Measurements from ENCODE around the gene ELP1. TPM values are rescaled to one million over a fixed set of nuclear protein-coding genes. Genes with fewer than 3 reads are reported as not detected.
"Not testable (repeated sequence)": the region's sequence is repeated elsewhere in the genome, so short reads cannot be mapped to it uniquely, and the experiment has no call there.

ELP1 gene
- total and polyA plus RNA-seq, 5 experiments from 2014 or later, result 12.8 to 38.8 (median 19.6) TPM

DNA sequence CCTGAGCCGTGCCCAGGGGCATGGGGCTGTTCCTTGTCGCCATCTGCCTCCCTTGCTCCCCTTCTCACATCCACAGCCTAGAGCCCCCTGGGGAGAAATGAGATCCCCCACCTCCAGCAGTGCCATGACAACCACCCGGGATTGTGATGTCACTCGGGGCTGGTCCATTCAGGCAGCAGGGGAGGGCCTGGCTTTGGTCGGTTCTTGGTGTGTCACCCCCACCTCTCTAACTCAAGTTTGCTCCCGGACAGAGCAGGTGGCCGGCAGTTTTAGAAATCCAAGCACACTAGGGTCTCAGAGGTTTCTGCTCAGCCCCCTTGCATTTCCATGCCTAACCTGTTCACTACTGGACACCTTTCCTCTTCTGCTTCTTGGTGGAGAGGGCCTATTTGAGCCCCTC, 78.0 kb downstream of the ELP1 start, which contains the start of gene ACTL7B:
TSS of gene ACTL7B (minus strand) at position 99 of the 400 bp plus-strand sequence. CDS start at position 43, 56 bp downstream.
- DNase-seq (no peak), ATAC-seq (no peak)
- peaks cover 0 to 2% (median 0%) of the 10 kb centered on the region in 4 donors for H3K4me1 Mint-ChIP-seq
- peaks cover 0 to 2% (median 0%) of the 10 kb centered on the region in 3 donors for H3K36me3 Mint-ChIP-seq
- no peak within 1 kb of the TSS for H3K4me3 Mint-ChIP-seq
- H3K27ac Mint-ChIP-seq, result peak within 1 kb of the TSS in 2 of 10 donors; percentile 19 to 40
- POLR2A ChIA-PET, result no interaction called here
- peaks cover 0 to 12% (median 2%) of the 10 kb centered on the region in 5 donors for H3K27me3 Mint-ChIP-seq
- peaks cover 0 to 3% (median 0%) of the 10 kb centered on the region in 9 donors for H3K9me3 Mint-ChIP-seq

DNA sequence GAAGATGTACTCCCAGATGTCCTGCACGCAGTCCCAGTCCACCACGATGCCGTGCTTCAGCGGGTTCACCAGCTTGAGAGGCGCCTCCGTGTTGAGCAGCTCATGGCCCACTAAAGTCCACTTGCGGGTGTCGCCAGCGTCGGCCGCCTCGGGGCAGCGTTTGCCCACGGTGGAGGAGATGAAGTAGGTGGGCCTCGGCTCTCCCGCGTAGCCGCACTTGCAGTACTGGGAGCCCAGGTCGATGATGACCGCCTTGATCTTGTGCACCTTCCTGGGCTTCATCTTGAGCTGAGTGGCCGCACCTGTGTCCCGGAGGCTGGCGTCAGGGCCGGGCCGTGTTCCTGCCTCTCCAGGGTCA, 78.4 kb downstream of the ELP1 start:
- Mint-ChIP-seq H3K27me3 (peaks cover 0 to 12% (median 2%) of the 10 kb centered on the region in 5 donors), H3K4me1 (peaks cover 0 to 2% (median 0%) of the 10 kb centered on the region in 4 donors), H3K4me3 (no peak overlapping the region), H3K27ac (no peak overlapping the region), H3K9me3 (peaks cover 0 to 3% (median 0%) of the 10 kb centered on the region in 9 donors), H3K36me3 (peaks cover 0 to 2% (median 0%) of the 10 kb centered on the region in 3 donors)
- POLR2A ChIA-PET, result no interaction called here
- ATAC-seq (no peak), DNase-seq (no peak)

DNA sequence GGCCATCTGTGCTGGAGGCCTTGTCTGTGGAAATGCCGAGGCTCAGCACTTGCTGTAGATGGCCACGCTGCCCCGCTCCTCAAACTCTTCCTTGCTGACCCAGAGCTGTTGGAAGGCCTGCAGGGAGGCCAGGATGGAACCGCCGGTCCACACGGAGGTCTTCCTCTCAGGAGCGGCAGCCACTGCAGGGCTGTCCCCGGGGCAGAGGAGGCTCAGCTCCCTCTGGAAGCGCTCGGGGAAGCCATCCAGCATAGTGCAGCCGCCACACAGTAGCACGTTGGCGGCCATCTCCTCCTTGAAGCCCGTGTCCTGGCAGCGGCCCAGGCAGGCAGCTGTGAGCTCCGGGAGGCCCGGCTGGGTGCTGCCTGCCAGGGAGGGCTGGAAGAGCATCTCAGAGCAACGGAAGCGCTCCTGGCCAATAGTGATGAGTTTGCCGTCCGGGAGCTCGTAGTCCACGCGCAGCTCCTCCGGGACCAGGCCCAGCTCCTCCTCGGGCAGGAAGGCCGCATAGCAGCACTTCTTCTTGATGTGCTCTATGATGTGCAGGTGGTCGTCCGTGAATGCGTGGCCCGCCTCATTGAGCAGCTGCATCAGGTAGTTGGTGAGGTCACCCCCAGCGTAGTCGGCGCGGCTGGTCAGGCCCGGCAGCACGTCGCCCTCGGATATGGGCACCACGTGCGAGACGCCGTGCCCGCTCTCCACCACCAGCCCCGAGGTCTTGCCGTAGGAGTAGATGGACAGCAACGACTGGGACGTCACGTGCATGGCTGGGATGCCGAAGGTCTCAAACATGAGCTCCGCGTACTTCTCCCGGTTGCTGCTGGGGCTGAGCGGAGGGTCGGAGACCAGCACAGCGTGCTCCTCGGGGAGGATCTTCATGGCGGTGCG, 79.0 kb downstream of the ELP1 start:
- Mint-ChIP-seq H3K27me3 (peaks cover 0 to 12% (median 2%) of the 10 kb centered on the region in 5 donors), H3K27ac (no peak overlapping the region), H3K9me3 (peaks cover 0 to 2% (median 0%) of the 10 kb centered on the region in 9 donors), H3K4me1 (peaks cover 0 to 2% (median 0%) of the 10 kb centered on the region in 4 donors), H3K36me3 (peaks cover 0 to 2% (median 0%) of the 10 kb centered on the region in 3 donors), H3K4me3 (no peak overlapping the region)
- DNase-seq, result no peak
- no peak for ATAC-seq
- POLR2A ChIA-PET, result no interaction called here

DNA sequence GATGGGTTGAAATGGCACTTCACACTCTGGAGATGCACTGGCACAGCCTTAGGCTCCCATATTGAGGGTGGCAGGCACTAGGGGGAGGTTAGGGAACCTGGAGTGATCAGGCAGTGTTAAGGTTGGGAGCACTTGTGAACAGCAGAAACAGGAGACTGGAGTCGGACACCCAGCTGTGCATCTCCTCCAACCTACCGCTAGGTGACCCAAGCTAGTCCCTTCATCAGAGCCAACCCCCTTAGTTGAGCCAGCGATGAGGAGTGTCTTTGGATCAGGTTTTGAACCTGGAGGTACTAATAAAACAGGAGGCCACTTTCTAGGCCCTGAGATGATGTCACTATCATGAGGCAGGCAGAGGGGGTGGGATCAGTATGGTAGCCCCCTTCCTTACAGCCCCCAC, 79.8 kb downstream of the ELP1 start:
- DNase-seq (no peak), ATAC-seq (no peak)
- POLR2A ChIA-PET, result no interaction called here
- Mint-ChIP-seq H3K36me3 (peaks cover 0 to 2% (median 0%) of the 10 kb centered on the region in 3 donors), H3K4me3 (no peak overlapping the region), H3K27ac (no peak overlapping the region), H3K27me3 (peaks cover 0 to 9% (median 2%) of the 10 kb centered on the region in 5 donors), H3K9me3 (no peaks in the 10 kb centered on the region), H3K4me1 (peaks cover 0 to 2% (median 0%) of the 10 kb centered on the region in 4 donors)

DNA sequence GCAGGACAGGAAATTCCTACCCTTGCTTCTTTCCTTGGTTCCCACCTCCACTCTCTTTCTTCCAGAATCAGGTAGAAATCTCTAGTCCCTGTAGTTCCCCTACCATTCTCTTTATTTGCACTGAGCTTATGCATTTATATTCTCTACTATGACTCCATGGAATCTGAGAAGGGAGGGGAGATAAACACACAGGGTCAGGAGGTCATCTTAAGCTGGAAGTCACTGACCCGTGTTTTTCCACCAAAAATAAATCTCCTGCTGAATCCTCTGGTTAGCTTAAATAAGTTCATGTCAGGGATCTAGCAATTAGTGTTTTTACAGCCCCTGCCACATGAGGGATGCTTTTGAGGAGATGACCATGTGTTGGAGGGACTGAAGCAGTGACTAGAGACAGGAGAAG, 81.8 kb downstream of the ELP1 start:
- Mint-ChIP-seq H3K27ac (no peak overlapping the region), H3K4me3 (no peak overlapping the region), H3K4me1 (no peaks in the 10 kb centered on the region), H3K9me3 (no peaks in the 10 kb centered on the region), H3K36me3 (peaks cover 0 to 2% (median 0%) of the 10 kb centered on the region in 3 donors), H3K27me3 (peaks cover 0 to 4% (median 2%) of the 10 kb centered on the region in 5 donors)
- no peak for ATAC-seq
- POLR2A ChIA-PET, result no interaction called here
- no peak for DNase-seq

DNA sequence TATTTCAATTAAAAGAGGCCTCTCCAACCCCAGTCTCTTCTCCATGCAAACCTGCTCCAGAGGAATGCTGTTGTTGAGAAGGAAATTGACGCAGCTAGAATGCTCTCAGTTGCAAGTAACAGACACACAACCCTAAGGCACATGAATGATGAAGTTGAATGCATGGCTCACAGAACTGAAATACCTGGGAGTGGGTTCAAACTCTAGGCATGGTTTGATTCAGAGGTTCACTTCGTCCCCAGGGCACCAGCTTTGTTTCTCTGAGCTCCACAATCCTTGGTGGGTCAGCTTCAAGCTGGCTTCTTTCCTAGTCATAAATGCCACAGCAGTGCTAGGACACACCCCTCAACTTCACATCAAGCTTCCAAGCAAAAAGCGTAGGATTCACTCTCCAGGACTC, 82.8 kb downstream of the ELP1 start:
- Mint-ChIP-seq H3K9me3 (no peaks in the 10 kb centered on the region), H3K36me3 (peaks cover 0 to 2% (median 0%) of the 10 kb centered on the region in 3 donors), H3K27ac (no peak overlapping the region), H3K27me3 (peaks cover 0 to 4% (median 2%) of the 10 kb centered on the region in 5 donors), H3K4me3 (no peak overlapping the region), H3K4me1 (no peaks in the 10 kb centered on the region)
- POLR2A ChIA-PET, result no interaction called here
- DNase-seq, result no peak
- no peak for ATAC-seq

DNA sequence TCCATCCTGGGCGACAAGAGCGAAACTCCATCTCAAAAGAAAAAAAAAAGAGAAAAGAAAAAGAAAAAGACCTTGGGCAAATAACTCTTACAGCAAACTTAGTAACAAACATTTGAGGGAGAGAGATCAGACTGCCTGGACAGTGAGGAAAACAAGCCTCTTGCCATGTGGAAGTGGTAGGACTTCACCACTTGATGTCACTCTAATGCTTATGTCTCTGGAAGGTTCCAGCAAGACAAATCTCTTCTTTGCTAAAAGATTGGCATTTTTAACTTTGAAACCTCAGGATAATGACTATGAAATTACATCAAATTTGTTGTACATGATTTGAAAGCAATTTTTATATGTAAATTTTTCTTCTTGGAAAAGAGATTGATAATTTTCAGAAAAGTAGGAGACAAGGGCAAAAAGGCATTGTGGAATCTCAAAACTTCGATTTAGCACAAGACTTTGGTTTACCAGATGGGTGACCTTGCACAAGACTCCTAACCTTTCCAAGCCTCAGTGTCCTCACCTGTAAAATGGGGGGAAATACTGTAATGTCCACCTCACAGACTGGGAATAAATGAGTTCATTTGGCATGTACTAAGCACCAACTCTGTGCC, 83.5 kb downstream of the ELP1 start:
- no peaks in the 10 kb centered on the region for H3K9me3 Mint-ChIP-seq
- ATAC-seq (no peak), DNase-seq (no peak)
- peaks cover 0 to 4% (median 2%) of the 10 kb centered on the region in 5 donors for H3K27me3 Mint-ChIP-seq
- H3K4me1 Mint-ChIP-seq, result no peaks in the 10 kb centered on the region
- H3K4me3 Mint-ChIP-seq, result no peak overlapping the region
- H3K27ac Mint-ChIP-seq, result peak overlapping the region in 1 of 10 donors; percentile 54
- POLR2A ChIA-PET, result no interaction called here
- H3K36me3 Mint-ChIP-seq, result peaks cover 0 to 2% (median 0%) of the 10 kb centered on the region in 3 donors

DNA sequence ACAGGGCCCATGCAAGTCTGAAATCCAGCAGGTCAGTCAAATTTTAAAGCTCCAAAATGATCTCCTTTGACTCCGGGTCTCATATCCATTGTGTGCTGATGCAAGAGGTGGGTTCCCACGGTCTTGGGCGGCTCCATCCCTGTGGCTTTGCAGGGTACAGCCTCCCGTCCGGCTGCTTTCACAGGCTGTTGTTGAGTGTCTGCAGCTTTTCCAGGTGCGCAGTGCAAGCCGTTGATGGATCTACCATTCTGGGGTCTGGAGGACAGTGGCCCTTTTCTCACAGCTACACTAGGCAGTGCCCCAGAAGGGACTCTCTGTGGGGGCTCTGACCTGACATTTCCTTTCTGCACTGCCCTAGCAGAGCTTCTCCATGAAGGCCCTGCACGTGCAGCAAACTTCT, 85.6 kb downstream of the ELP1 start:
- ATAC-seq, result not testable (repeated sequence)

DNA sequence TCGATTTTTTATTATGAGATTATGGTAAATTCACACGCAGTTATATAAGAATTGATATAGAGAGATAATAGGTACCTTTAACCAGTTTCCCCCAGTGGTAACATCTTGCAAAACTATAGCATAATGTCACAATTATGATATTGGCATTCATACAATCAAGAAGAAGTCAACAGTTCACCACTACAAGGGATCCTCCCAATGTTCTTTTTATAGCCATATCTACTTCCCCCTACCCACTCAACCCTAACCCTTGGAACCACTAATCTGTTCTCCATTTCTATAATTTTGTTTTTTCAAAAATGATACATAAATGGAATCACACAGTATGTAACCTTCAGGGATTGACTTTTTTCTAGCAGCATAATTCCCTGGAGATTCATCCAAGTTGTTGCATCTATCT, 88.0 kb downstream of the ELP1 start:
- no peaks in the 10 kb centered on the region for H3K27me3 Mint-ChIP-seq

More for the DNA sequence above, 85.6 kb downstream of the ELP1 start:
- H3K9me3 Mint-ChIP-seq, POLR2A ChIA-PET, H3K27ac Mint-ChIP-seq, H3K4me3 Mint-ChIP-seq, H3K27me3 Mint-ChIP-seq, H3K36me3 Mint-ChIP-seq, DNase-seq, H3K4me1 Mint-ChIP-seq: not testable (repeated sequence)

DNA sequence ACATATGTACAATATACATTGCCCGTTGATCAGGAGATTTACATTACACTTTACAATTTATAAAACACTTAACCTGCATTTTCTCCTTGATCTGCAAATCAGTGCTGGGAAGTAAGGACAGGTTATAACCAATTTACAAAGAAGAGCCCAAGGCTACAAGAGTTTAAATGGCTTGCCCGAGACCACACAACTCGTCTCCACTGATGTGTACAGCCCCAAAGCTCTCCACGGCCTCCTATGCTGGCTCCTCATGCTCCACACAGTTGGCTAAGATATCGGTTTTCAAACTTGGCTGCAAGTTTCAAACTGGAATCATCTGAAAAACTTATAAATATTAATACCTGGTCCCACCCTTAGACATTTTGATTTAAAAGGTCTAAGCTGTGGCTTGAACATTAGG, 88.4 kb downstream of the ELP1 start:
- ATAC-seq, result no peak
- Mint-ChIP-seq H3K36me3 (no peaks in the 10 kb centered on the region), H3K27me3 (no peaks in the 10 kb centered on the region), H3K27ac (no peak overlapping the region), H3K4me1 (peaks cover 1 to 12% (median 10%) of the 10 kb centered on the region in 4 donors), H3K4me3 (no peak overlapping the region), H3K9me3 (no peaks in the 10 kb centered on the region)
- POLR2A ChIA-PET, result no interaction called here
- DNase-seq, result no peak

More for the DNA sequence above, 88.0 kb downstream of the ELP1 start:
- Mint-ChIP-seq H3K36me3 (no peaks in the 10 kb centered on the region), H3K27ac (no peak overlapping the region), H3K4me3 (no peak overlapping the region), H3K9me3 (no peaks in the 10 kb centered on the region), H3K4me1 (peaks cover 1 to 12% (median 10%) of the 10 kb centered on the region in 4 donors)
- POLR2A ChIA-PET, result no interaction called here
- ATAC-seq, result no peak
- no peak for DNase-seq

DNA sequence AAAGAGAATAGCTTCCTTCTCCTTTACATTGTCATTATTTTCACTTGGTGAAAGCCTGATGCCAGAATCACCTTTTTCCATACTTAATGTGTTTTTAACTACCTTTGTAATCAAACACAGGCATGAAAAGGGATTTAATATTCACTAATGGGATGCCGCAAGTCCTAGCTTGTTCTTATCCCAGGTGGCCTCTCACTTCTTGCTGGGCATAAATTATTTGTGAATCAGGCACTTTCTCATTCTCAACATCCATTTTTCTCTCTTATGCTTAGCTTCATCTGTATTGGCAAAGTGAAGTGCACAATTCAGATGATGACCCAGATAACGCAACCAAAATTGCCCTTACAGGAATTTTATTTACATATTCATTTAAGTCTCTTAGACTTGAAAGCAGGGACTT, 89.1 kb downstream of the ELP1 start:
- H3K9me3 Mint-ChIP-seq, result no peaks in the 10 kb centered on the region
- H3K27me3 Mint-ChIP-seq, result no peaks in the 10 kb centered on the region
- no peak for ATAC-seq
- no peaks in the 10 kb centered on the region for H3K36me3 Mint-ChIP-seq
- DNase-seq, result no peak
- peaks cover 1 to 12% (median 10%) of the 10 kb centered on the region in 4 donors for H3K4me1 Mint-ChIP-seq
- no peak overlapping the region for H3K27ac Mint-ChIP-seq
- POLR2A ChIA-PET, result no interaction called here
- H3K4me3 Mint-ChIP-seq, result no peak overlapping the region

DNA sequence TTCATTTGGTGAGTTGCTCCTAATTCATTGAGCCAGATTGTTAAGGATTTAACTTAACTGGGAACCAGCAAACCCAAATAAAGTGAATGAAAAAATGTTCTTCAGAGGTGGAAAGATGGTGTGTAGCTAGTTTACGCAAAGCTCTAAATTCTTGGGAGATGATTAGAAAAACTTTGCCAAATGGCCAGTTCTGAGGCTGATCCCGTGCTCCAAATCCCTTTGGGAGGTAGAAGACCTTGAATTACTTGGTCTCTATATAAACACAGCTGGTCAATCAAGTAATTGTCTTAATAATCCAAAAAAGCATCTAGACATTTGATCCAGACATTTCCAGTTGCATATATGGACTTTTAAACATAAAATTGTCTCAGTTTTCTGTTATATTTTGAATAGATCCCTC, 89.5 kb downstream of the ELP1 start:
- Mint-ChIP-seq H3K27me3 (peaks cover 0 to under 1% (median 0%) of the 10 kb centered on the region in 5 donors), H3K4me1 (peaks cover 1 to 12% (median 10%) of the 10 kb centered on the region in 4 donors), H3K9me3 (peaks cover 0 to 2% (median 0%) of the 10 kb centered on the region in 9 donors), H3K27ac (no peak overlapping the region), H3K36me3 (no peaks in the 10 kb centered on the region), H3K4me3 (no peak overlapping the region)
- DNase-seq (no peak), ATAC-seq (no peak)
- POLR2A ChIA-PET, result no interaction called here

Data from naive thymus-derived CD8-positive, alpha-beta T cell (primary cell).